Fibroblast of pulmonary artery (primary cell): ENCODE measurements around the gene MBD4.
"Not testable (repeated sequence)": the region's sequence is repeated elsewhere in the genome, so short reads cannot be mapped to it uniquely, and the experiment has no call there.

Experiments used
- DNase-seq: peaks from one replicate; pipeline ENCODE4 v3.0.0-alpha.2; 2010; ENCODE audit warnings: low read depth
- H3K4me3 ChIP-seq: replicated peaks from 2 replicates; pipeline ENCODE4 v1.5.1; 2011; ENCODE audit warnings: low read depth, mild to moderate bottlenecking, control low read depth, low read length, moderate library complexity
- TF ChIP-seq, protein P1 (sequence below): IDR thresholded peaks from 2 replicates; pipeline ENCODE4 v1.5.1; 2011; ENCODE audit warnings: mild to moderate bottlenecking, control low read depth, low read length, inconsistent platforms; ENCODE audit errors: missing control alignments

The MBD4 gene

GRCh38 chr3:129482721-129483120 is 43.0 kb upstream of the MBD4 start:
- no peak overlapping the region for H3K4me3 ChIP-seq
- no peak for DNase-seq
- TF ChIP-seq, protein P1, sequence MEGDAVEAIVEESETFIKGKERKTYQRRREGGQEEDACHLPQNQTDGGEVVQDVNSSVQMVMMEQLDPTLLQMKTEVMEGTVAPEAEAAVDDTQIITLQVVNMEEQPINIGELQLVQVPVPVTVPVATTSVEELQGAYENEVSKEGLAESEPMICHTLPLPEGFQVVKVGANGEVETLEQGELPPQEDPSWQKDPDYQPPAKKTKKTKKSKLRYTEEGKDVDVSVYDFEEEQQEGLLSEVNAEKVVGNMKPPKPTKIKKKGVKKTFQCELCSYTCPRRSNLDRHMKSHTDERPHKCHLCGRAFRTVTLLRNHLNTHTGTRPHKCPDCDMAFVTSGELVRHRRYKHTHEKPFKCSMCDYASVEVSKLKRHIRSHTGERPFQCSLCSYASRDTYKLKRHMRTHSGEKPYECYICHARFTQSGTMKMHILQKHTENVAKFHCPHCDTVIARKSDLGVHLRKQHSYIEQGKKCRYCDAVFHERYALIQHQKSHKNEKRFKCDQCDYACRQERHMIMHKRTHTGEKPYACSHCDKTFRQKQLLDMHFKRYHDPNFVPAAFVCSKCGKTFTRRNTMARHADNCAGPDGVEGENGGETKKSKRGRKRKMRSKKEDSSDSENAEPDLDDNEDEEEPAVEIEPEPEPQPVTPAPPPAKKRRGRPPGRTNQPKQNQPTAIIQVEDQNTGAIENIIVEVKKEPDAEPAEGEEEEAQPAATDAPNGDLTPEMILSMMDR, result peak; percentile 14

GRCh38 chr3:129481766-129482332 is 42.1 kb upstream of the MBD4 start:
- DNase-seq, result peak; percentile 85
- TF ChIP-seq, protein P1, result no peak
- no peak overlapping the region for H3K4me3 ChIP-seq

GRCh38 chr3:129481225-129481765 is 41.5 kb upstream of the MBD4 start:
- DNase-seq, result peak; percentile 74

GRCh38 chr3:129476586-129476985 is 36.8 kb upstream of the MBD4 start:
- no peak for DNase-seq
- TF ChIP-seq, protein P1, result no peak
- no peak overlapping the region for H3K4me3 ChIP-seq

More at GRCh38 chr3:129481225-129481765, 41.5 kb upstream of the MBD4 start:
- H3K4me3 ChIP-seq, result not testable (repeated sequence)

DNA sequence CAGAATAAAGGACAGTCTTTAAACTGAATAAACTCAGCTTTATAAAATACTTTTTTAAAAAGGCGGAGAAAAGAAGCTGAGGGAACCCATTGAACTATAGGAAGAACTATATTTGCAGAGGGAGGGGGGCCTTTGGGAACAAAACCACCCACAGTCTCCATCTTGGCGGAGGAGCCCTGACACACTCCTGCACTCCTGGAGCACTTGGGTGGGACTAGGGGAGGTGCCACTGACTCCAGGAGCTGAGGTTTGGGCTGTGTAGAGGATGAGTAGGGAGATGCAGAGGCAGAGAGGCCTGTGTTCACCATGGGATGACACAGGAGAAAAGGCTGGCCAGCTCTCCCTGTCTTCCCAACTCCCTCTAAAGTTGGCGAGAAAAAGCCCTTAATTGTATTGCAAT is 36.1 kb upstream of the MBD4 start:
- DNase-seq, result no peak
- H3K4me3 ChIP-seq, result no peak overlapping the region
- TF ChIP-seq, protein P1, result no peak

GRCh38 chr3:129474984-129475804 is 35.4 kb upstream of the MBD4 start:
- no peak overlapping the region for H3K4me3 ChIP-seq
- TF ChIP-seq, protein P1, result no peak
- no peak for DNase-seq

- TF ChIP-seq, protein P1, result no peak
- no peak for DNase-seq
Measured at GRCh38 chr3:129473769-129474152, 34.0 kb upstream of the MBD4 start.

More at GRCh38 chr3:129473769-129474152, 34.0 kb upstream of the MBD4 start:
- H3K4me3 ChIP-seq, result no peak overlapping the region
